Fibroblast of mammary gland (primary cell): ENCODE results near the gene CCDC50.

Experiments
- DNase-seq: peaks from one replicate; pipeline ENCODE4 v3.0.0-alpha.2; 2010; ENCODE audit warnings: low read depth
- H3K4me3 ChIP-seq: 2 replicates; pipeline ENCODE4 v1.5.1; 2011; ENCODE audit warnings: low read depth, mild to moderate bottlenecking, low read length, moderate library complexity; ENCODE audit not compliant: control insufficient read depth
- CTCF ChIP-seq: conservative IDR thresholded peaks from 2 replicates; pipeline ENCODE4 v1.5.1; 2011; ENCODE audit warnings: low read depth, low read length, inconsistent platforms; ENCODE audit not compliant: control insufficient read depth, insufficient read depth

CCDC50 gene

GRCh38 chr3:191424881-191425280 is 95.7 kb downstream of the CCDC50 start:
- DNase-seq, result no peak
- TF ChIP-seq CTCF, result no peak
- H3K4me3 ChIP-seq, result no peak overlapping the region

- peak; percentile 34 for DNase-seq
- no peak for TF ChIP-seq CTCF
- no peak overlapping the region for H3K4me3 ChIP-seq
Observed at GRCh38 chr3:191425322-191425734, 96.1 kb downstream of the CCDC50 start.

GRCh38 chr3:191426311-191426710 is 97.1 kb downstream of the CCDC50 start:
- TF ChIP-seq CTCF, result no peak
- no peak overlapping the region for H3K4me3 ChIP-seq
- DNase-seq, result no peak

GRCh38 chr3:191428177-191428576 is 99.0 kb downstream of the CCDC50 start:
- no peak overlapping the region for H3K4me3 ChIP-seq
- no peak for TF ChIP-seq CTCF
- DNase-seq, result no peak

- DNase-seq, result no peak
- H3K4me3 ChIP-seq, result no peak overlapping the region
- TF ChIP-seq CTCF, result no peak
Observed at GRCh38 chr3:191430103-191430502, 100.9 kb downstream of the CCDC50 start.

- DNase-seq, result no peak
- no peak overlapping the region for H3K4me3 ChIP-seq
- TF ChIP-seq CTCF, result no peak
Observed at GRCh38 chr3:191431160-191431822, 102.1 kb downstream of the CCDC50 start.

- H3K4me3 ChIP-seq, result no peak overlapping the region
- DNase-seq, result no peak
- TF ChIP-seq CTCF, result no peak
Observed at GRCh38 chr3:191432162-191432561, 103.0 kb downstream of the CCDC50 start.
